Activated T-helper 1 cell treated with Interleukin-2 at 50 U/mL for 16 hours (primary cell): Measurements from ENCODE around the gene NACC2.
"Not testable (repeated sequence)": the region's sequence is repeated elsewhere in the genome, so short reads cannot be mapped to it uniquely, and the experiment has no call there.

Experiments
- DNase-seq: peaks from one replicate; pipeline ENCODE4 v3.0.0-alpha.2; 2020; ENCODE audit warnings: low read depth

The NACC2 gene

GRCh38 chr9:136080716-136081112 lies 14.4 kb downstream of the NACC2 start:
- DNase-seq = no peak

- no peak for DNase-seq
Observed at GRCh38 chr9:136079916-136080246, 15.2 kb downstream of the NACC2 start.

GRCh38 chr9:136079211-136079915 lies 15.7 kb downstream of the NACC2 start:
- no peak for DNase-seq

DNA sequence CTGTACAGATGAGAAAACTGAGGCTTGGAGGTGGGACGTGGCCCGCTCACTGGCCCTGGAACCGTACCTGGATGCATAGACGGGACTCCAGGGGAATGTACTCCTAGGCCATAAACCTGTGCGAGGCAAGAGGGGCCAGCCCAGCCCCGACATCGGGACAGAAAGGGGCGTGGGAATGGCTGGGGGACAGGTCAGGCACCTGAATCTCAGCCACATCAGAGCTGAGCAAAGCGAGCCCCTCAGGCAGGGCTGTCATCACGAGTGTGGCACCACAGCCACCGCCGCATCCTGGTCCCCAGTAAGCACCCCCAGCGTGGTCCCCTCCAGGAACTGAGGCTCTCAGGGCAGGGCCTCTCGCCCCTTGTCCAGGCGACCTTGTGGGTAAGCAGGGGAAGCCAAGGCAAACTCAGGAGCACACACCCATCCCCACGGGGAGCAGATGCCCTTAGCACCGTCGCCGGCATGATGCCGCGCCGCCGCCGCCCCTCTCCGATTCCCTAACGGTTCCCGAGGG lies 16.5 kb downstream of the NACC2 start:
- DNase-seq = no peak

DNA sequence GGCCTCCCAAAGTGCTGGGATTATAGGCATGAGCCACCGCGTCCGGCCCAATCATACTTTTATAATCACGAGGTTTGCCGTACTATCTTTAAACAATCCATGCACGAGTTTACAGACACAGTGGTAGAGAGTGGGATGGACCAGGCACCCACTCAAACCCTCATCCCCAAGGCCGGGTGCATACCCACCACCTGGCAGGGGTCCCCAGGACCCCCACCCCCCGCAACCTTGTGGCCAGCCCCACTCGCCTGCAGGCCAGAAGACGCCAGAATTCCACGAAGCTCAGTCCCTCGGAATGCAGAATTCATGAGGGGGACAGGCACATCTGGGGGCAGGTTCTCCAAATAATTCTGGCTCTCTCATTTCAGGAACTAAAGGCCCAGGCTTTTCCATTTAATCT lies 17.1 kb downstream of the NACC2 start:
- no peak for DNase-seq

DNA sequence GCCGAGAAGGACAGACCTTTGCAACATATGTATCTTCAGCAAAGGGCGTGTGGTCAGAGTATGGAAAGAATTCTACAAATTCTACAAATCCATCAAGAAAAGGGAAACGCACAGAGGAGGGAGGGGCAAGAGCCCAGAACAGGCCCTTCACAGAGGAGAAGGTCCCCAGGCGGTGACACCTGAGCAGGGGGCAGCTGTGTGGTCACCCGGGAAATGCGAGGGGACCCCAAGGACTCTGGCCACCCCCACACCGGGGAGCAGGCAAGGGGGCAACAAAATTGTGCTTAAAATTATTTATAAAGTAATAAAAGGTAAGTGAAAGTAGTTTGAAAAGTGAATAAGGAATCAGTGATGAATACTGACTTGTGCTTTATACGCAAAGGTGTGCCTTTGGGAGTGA lies 17.6 kb downstream of the NACC2 start:
- no peak for DNase-seq

- DNase-seq = no peak
Observed at GRCh38 chr9:136075881-136076678, 19.0 kb downstream of the NACC2 start.

DNA sequence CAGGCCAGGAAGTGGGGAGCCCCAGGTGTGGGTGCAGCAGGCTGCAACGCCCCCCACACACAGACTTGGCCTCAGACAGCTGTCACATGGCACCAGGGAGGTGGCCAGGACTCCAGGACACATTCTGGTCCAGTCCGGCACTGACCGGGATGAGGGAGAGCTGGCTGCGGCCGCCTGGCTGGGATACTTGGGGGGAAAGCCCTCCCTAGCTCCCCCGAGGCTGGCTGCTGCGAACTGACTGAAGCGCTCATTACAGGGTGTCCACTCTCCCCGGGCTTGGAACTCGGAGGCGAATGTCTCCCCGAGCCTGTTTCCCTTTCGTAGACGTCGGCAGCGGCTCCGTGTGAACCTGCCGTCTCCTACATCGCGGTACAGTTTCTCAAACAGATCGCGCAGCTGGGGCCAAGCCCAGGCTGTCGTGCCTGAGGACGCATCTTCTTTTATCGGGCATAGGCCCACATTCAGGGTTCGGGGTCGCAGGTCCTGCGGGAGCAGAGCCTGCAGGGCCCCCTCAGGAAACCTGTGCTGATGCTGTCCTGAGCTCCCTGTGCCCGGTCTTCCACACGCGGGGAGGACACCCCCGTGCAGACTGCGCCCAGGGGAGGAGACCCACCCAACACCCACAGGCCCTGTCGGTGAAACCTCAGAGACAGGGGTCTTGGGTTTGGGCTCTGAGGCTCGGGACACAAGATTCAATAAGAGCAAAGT lies 19.8 kb downstream of the NACC2 start:
- no peak for DNase-seq

- DNase-seq = no peak
Observed at GRCh38 chr9:136074706-136075105, 20.4 kb downstream of the NACC2 start.

DNA sequence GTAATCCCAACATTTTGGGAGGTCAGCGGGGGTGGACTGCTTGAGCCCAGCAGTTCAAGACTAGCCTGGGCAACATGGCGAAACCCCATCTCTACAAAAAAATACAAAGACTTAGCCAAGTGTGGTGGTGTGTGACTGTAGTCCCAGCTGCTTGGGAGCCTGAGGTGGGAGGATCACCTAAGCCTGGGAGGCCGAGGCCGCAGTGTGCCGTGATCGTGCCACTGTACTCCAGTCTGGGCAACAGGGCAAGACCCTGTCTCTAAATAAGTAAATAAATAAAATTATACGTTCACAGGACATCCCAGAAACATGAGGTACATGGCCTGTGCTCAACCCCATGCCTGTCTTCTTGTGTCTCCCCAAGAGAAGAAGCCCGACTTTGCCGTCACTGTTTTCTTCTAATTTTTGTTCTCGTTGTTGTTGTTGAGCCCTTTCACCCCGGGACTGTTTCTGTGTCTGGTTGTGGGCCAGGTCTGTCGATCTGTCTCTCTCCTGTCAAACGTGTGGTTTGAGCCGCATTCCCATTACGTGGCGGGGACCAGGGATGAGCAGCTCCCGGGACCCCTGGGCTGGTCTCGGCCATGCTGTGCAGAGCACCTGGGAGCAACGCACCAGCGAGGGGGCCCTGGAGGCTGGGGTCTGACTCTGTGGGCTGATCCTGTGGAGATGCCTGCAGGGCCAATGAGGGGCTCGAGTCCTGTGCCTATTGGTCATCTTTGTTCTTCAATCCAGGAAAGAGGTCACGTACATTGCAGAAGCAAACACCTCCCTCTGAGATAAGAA lies 32.2 kb downstream of the NACC2 start:
- no peak for DNase-seq

DNA sequence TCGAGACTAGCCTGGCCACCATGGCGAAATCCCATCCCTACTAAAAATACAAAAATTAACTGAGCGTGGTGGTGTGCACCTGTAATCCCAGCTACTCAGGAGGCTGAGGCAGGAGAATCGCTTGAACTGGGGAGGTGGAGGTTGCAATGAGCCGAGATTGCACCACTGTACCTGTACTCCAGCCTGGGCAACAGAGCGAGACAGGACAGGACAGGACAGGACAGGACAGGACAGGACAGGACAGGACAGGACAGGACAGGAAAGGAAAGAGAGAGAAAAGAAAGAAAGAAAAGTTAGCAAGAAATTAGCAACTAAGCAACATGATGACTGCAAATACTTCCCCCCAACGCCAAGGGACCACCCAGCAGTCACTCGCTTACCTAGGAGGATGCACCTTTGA lies 33.2 kb downstream of the NACC2 start:
- DNase-seq = not testable (repeated sequence)

DNA sequence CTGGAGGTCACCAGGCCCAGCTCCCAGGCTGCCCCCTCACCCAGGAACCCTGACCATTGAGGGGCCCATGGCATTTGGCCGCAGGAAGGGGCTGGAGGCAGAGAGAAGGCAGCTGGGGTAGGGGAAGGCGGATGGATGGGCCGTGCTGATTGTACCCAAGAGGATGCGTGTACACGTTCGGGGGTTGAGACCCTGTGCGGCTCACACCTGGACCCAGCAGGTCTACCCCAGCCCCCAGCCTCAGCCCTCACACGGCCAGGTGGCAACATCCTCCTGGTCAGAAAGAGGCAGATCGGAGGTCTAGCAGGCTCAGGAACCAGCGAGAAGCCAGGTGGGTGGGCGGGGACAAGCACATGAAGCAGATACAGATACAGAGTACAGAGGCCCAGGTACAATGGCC lies 33.7 kb downstream of the NACC2 start:
- no peak for DNase-seq

- DNase-seq = no peak
Observed at GRCh38 chr9:136060671-136061371, 34.3 kb downstream of the NACC2 start.

GRCh38 chr9:136059851-136060670 lies 35.0 kb downstream of the NACC2 start:
- DNase-seq = no peak

DNA sequence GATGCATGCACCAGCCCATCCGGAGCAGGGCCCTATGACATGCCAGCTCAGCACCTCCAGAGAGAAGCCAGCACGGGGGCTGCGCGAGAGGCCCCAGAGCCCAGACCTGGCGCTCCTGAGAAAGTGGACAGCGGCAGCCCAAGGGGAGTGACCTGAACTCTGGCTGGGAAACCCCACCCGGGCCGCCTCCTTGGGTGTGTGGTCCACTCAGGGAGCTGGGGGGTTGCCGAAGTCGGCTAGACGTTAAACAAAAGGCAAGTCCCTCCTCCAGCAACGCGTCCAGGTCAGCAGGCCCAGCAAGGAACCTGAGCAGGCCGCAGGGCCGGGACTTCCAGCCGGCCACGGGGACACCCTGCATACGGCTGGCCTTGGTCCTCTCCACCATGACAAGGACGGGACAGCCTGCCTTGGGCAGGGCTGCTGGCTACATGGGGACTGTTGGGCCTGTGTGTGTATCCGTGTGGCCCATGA lies 35.7 kb downstream of the NACC2 start:
- no peak for DNase-seq

DNA sequence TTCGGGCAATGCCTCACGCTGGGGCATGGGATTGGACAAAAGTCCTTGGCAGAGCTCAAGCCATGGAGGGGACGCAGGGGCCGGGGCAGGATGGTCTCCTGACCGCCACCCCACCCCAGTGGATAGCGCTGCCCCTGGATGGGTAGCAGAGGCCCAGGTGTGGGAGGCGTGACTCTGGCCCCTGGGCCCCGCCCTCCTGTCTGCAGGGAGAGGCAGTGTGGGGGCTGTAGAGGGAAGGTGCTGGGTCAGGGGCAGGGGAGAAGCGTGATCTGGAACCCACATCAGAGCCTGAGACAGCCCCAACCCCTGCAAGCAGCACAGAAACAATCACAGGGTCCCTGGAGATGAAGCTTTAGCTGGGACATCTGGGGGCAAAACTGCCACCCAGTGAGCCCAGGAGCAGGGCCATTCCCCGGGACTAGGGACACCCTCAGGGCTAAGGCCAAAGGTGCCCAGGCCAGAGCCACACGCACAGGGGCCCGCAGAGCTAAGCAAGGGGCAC lies 36.2 kb downstream of the NACC2 start:
- DNase-seq = no peak

GRCh38 chr9:136058084-136058483 lies 37.0 kb downstream of the NACC2 start:
- no peak for DNase-seq

DNA sequence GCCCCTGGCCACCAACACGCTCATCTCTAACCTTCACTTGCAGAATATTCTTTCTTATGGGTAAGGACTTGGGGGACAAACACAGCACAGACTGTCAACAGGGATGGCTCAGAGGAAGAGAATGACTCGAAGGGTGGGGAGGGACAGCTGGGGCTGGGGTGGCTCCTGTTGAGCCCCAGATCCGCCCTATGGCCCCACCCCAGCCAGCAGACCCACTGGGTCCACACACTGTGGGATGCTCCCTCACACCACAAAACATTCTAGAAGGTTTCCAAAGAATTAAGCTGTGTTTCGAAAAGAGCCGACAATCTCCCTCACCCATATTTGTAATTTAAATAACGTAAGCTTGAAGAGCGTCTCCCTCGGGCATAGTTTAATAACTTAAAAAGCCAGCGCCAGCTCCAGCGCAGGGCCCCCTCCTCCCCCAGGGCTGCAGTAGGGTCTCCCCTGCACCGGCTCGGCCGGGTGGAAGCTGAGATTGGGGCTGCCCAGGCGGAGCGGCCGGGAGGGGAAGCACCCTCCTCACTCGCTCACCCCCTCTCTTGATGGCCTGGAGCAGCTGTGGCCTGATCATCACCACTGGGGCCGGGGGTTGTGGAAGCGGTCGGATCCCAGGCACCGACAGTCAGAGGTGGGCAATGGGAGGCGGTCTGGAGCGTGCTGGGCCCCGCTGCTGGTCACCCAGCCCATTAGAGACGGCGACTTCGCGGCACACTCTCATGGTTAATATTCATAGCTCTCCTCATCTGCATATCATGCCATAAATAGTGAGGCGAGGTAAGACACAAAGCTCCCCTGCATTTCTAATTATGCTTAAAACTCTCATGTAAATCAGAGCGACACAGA lies 37.6 kb downstream of the NACC2 start:
- DNase-seq = no peak

DNA sequence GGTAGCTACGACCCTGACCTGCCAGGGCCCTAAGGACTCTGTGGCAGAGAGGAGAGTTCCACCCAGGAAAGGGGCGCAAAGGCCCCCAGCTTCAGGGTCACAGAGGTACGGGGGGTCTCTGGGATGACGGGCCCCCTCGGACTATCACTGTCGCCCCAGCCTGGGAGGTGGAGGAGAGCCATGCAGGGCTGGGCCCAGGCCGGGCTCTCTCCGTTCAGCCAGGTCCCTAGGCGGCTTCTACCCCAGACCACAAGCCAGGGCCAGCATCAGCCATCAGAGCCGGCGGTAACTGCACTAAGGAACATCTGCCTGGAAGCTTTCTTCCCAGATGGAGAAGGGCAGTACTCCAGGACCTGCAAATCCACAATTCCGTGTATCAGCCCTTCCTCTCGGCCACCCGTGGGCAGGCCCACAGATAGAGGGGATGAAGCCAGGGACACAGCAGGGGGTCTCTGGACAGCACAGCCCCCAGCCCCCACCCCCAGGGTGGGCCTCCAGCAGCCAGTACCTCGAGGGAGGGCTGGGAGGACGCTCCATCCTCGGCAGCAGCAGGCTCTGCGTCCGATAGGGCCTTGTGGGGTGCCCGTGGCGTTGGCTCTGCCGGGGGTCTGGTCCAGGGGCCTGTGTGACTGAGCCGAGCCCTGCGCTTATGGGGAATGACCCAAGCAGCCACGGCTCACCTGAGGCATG lies 38.4 kb downstream of the NACC2 start:
- no peak for DNase-seq
